Activated naive CD8-positive, alpha-beta T cell treated with anti-CD3 and anti-CD28 coated beads, Interleukin-2, amount 10 ng/mL, durations not matched to agents 7 days and 5 days (primary cell): ENCODE measurements around the gene FNIP2. TPM values are rescaled to one million over a fixed set of nuclear protein-coding genes. Genes with fewer than 3 reads are reported as not detected.
"Not testable (repeated sequence)": the region's sequence is repeated elsewhere in the genome, so short reads cannot be mapped to it uniquely, and the experiment has no call there.

Source experiments
- ATAC-seq: fragments of 150-1000 bp; cut with Tn5 transposase; one replicate; pipeline ENCODE4 v1.10.0; 2021; ENCODE audit warnings: low read depth, moderate library complexity
- POLR2A ChIA-PET: fragments of 350-600 bp; sonication (Branson Sonifier 250); formaldehyde crosslinking; loops from one replicate; lab custom pipeline; 2021; ENCODE audit warnings: antibody characterized with exemption; lab: Charles Lee
- DNase-seq: peaks from one replicate; pipeline ENCODE4 v3.0.0; 2021
- H3K27ac Mint-ChIP-seq: one replicate; pipeline ENCODE4 v1.8.0; 2022; ENCODE audit warnings: mild to moderate bottlenecking, mixed read lengths
- H3K27me3 Mint-ChIP-seq: one replicate; pipeline ENCODE4 v1.8.0; 2022; ENCODE audit warnings: mild to moderate bottlenecking, moderate library complexity, mixed read lengths
- H3K36me3 Mint-ChIP-seq: one replicate; pipeline ENCODE4 v1.8.0; 2021; ENCODE audit warnings: mild to moderate bottlenecking, mixed read lengths
- H3K4me1 Mint-ChIP-seq: one replicate; pipeline ENCODE4 v1.8.0; 2021; ENCODE audit warnings: mixed read lengths
- H3K4me3 Mint-ChIP-seq: one replicate; pipeline ENCODE4 v1.8.0; 2022; ENCODE audit warnings: mild to moderate bottlenecking, moderate library complexity, mixed read lengths
- H3K9me3 Mint-ChIP-seq: one replicate; pipeline ENCODE4 v1.8.0; 2021; ENCODE audit warnings: mixed read lengths
- total RNA-seq, 2 experiments: library from RNA; stranded (reverse); gene quantifications; one replicate each; pipeline ENCODE4 v1.2.3, GENCODE V29; 2021

FNIP2 gene
- total RNA-seq, 2 experiments from 2014 or later, result 15.3 to 15.7 TPM

DNA sequence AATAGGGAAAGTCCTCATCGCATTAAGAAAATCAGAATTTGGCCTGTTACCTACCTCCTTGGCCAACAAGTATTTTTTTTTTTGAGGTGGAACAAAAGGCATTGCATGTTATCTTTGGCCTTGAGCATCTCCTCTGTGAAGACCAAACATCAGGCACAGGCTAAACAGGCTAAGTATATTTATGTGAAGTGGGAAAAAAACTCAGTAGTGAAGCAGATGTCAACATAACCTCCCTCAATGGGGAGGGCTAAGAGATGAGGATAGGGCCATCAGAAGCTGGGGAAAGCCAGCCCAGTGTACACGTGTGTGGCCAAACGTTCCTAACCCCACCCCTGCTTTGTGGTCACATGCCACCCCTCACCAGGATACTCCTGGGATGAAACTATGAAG lies 102.5 kb downstream of the FNIP2 start:
- ATAC-seq (no peak), DNase-seq (no peak)
- no peak overlapping the region for H3K4me3 Mint-ChIP-seq
- POLR2A ChIA-PET, result interaction anchor here (0.7 kb wide), 1 partner anchor 472 kb away, joined by 3 read pairs; no protein-coding TSS in a partner anchor
- H3K27me3 Mint-ChIP-seq, result no peaks in the 10 kb centered on the region
- peaks cover 7% of the 10 kb centered on the region for H3K4me1 Mint-ChIP-seq
- H3K36me3 Mint-ChIP-seq, result peaks cover 16% of the 10 kb centered on the region
- no peak overlapping the region for H3K27ac Mint-ChIP-seq
- H3K9me3 Mint-ChIP-seq, result no peaks in the 10 kb centered on the region

DNA sequence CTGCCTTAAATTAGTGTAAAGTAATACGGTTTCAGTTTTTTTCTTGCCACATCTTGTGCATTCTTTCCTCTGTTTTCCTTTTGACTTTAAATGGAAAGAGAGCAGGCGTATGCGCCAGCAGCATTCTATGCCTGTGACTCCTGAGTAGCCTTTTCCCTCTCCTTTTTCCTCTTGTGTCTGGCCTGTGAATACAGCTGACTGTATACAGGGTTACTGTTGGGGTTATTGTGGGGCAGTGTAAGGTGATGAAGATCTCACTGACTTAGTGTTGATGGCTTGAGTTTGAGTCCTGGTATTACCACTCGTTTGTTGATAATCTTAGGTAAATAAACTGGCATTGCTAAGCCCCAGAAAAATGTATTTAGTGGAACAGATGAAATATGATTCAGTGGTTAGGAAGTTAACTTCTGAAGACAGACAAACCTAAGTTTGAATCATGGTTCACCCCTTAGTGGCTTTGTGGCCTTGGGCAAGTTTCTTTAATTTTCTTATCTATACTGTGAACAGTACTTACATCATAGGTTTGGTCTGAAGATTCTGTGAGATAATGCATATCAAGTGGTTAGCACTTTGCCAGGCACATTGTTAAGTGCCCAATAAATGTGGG lies 105.1 kb downstream of the FNIP2 start:
- DNase-seq (no peak), ATAC-seq (peak; percentile 58)
- H3K36me3 Mint-ChIP-seq, result peaks cover 35% of the 10 kb centered on the region
- H3K27me3 Mint-ChIP-seq, result no peaks in the 10 kb centered on the region
- peaks cover 7% of the 10 kb centered on the region for H3K4me1 Mint-ChIP-seq
- POLR2A ChIA-PET, result no interaction called here
- H3K4me3 Mint-ChIP-seq, result no peak overlapping the region
- peaks cover under 1% of the 10 kb centered on the region for H3K9me3 Mint-ChIP-seq
- no peak overlapping the region for H3K27ac Mint-ChIP-seq

DNA sequence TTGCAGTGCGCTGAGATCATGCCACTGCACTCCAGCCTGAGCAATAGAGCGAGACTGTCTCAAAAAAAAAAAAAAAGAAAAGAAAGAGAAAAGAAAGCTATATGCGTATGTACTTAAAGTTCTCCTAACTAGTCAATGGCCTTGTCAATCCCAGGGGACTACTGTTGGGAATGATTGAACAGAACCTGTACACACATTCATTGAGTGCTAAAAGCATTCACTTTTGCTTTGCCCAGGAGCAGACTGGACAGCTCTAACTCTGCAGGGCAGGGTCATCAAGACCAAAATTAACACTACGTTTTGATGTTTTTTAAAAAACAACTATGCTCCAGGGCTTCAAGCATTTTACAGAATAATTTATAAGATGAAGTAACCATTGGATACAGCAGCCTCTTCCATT lies 106.2 kb downstream of the FNIP2 start:
- H3K9me3 Mint-ChIP-seq, result peaks cover 10% of the 10 kb centered on the region
- H3K4me3 Mint-ChIP-seq, result no peak overlapping the region
- no peak for ATAC-seq
- H3K27me3 Mint-ChIP-seq, result no peaks in the 10 kb centered on the region
- DNase-seq, result no peak
- peaks cover 7% of the 10 kb centered on the region for H3K4me1 Mint-ChIP-seq
- H3K36me3 Mint-ChIP-seq, result peaks cover 38% of the 10 kb centered on the region
- H3K27ac Mint-ChIP-seq, result no peak overlapping the region
- POLR2A ChIA-PET, result no interaction called here

GRCh38 chr4:158875455-158875854 lies 106.6 kb downstream of the FNIP2 start:
- Mint-ChIP-seq H3K4me1 (peaks cover 7% of the 10 kb centered on the region), H3K4me3 (no peak overlapping the region), H3K36me3 (peaks cover 36% of the 10 kb centered on the region), H3K27me3 (no peaks in the 10 kb centered on the region), H3K9me3 (peaks cover 11% of the 10 kb centered on the region), H3K27ac (no peak overlapping the region)
- DNase-seq (no peak), ATAC-seq (no peak)
- POLR2A ChIA-PET, result no interaction called here

DNA sequence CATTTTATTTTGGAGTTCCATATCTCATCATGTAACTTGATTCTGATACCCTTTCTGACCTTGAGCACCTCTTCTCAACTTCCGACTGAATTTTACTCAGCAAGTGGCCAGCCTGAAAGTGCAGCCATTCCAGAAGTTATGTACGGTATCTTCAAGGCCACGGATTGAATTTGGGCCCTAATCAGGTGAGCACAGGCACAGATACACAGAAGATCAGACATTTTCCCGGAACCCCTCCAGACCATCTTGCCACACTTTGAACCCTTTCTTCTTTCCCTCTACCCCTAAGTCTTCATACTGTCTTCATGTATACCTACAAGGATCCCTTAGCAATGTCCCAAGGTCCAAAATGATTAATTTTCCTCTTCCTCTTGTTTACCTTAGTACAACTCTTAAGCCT lies 108.2 kb downstream of the FNIP2 start:
- no peak overlapping the region for H3K4me3 Mint-ChIP-seq
- no peaks in the 10 kb centered on the region for H3K27me3 Mint-ChIP-seq
- no peak overlapping the region for H3K27ac Mint-ChIP-seq
- H3K9me3 Mint-ChIP-seq, result peaks cover 11% of the 10 kb centered on the region
- no peak for ATAC-seq
- H3K4me1 Mint-ChIP-seq, result peaks cover 7% of the 10 kb centered on the region
- DNase-seq, result no peak
- POLR2A ChIA-PET, result no interaction called here
- peaks cover 41% of the 10 kb centered on the region for H3K36me3 Mint-ChIP-seq

DNA sequence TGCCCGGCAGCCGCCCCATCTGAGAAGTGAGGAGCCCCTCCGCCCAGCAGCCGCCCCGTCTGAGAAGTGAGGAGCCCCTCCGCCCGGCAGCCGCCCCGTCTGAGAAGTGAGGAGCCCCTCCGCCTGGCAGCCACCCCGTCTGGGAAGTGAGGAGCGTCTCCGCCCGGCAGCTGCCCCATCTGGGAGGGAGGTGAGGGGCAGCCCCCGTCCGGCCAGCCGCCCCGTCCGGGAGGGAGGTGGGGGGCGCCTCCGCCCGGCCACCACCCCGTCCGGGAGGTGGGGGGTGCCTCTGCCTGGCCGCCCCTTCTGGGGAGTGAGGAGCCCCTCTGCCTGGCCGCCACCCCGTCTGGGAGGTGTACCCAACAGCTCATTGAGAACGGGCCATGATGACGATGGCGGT lies 113.3 kb downstream of the FNIP2 start:
- H3K27me3 Mint-ChIP-seq, POLR2A ChIA-PET, H3K27ac Mint-ChIP-seq, H3K4me3 Mint-ChIP-seq, ATAC-seq, H3K4me1 Mint-ChIP-seq, DNase-seq: not testable (repeated sequence)
- peaks cover 38% of the 10 kb centered on the region for H3K36me3 Mint-ChIP-seq
- H3K9me3 Mint-ChIP-seq, result peaks cover 11% of the 10 kb centered on the region

GRCh38 chr4:158884280-158884679 lies 115.5 kb downstream of the FNIP2 start:
- H3K9me3 Mint-ChIP-seq, result peaks cover 6% of the 10 kb centered on the region
- no peaks in the 10 kb centered on the region for H3K27me3 Mint-ChIP-seq
- ATAC-seq (no peak), DNase-seq (no peak)
- H3K4me1 Mint-ChIP-seq, result no peaks in the 10 kb centered on the region
- H3K27ac Mint-ChIP-seq, result no peak overlapping the region
- POLR2A ChIA-PET, result no interaction called here
- no peak overlapping the region for H3K4me3 Mint-ChIP-seq
- H3K36me3 Mint-ChIP-seq, result peaks cover 24% of the 10 kb centered on the region

DNA sequence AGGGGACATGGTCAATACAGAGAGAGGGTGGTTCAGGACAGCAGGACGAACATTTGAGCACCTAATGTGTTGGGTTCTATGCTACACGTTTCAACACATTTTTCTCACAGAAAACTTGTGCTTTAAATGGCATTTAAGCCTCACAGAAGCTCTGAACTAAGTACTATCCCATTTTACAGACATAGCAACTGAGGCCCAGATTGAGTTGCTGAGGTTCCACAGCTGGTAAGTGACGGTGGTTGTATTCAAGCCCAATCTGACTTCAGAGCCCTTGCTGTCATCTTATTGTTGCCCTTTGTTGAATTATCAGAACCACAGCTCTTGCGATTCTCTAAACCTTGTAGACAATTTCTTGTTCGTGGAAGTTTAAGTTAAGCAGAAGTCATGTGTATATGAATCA lies 116.7 kb downstream of the FNIP2 start:
- POLR2A ChIA-PET, result no interaction called here

DNA sequence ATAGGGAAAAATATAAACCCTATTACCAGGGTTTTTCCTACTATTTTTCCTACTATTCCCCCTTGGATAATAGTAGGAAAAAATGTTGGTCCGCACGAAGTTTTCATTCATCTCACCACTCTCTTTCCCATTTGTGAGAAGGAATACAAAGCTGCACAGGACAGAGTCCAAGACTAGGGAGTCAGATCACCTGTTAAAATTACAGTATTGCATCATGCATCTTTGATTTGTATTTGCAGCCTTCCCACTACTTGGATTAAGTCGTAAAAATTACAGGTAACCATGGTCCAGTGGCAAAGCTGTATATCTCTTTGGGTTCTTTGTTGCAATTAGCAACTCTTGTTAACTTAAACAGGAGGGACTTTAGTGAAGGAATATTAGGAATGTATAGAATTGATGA lies 121.5 kb downstream of the FNIP2 start:
- no peak overlapping the region for H3K4me3 Mint-ChIP-seq
- no peak for DNase-seq
- peaks cover 15% of the 10 kb centered on the region for H3K36me3 Mint-ChIP-seq
- POLR2A ChIA-PET, result no interaction called here
- ATAC-seq, result no peak
- H3K9me3 Mint-ChIP-seq, result no peaks in the 10 kb centered on the region
- H3K27ac Mint-ChIP-seq, result no peak overlapping the region
- no peaks in the 10 kb centered on the region for H3K27me3 Mint-ChIP-seq
- H3K4me1 Mint-ChIP-seq, result no peaks in the 10 kb centered on the region

More for the DNA sequence above, 116.7 kb downstream of the FNIP2 start:
- peaks cover 24% of the 10 kb centered on the region for H3K36me3 Mint-ChIP-seq
- H3K27me3 Mint-ChIP-seq, result no peaks in the 10 kb centered on the region
- no peaks in the 10 kb centered on the region for H3K4me1 Mint-ChIP-seq
- H3K4me3 Mint-ChIP-seq, result no peak overlapping the region
- H3K9me3 Mint-ChIP-seq, result no peaks in the 10 kb centered on the region
- DNase-seq, result no peak
- no peak overlapping the region for H3K27ac Mint-ChIP-seq
- ATAC-seq, result no peak

GRCh38 chr4:158891256-158891655 lies 122.4 kb downstream of the FNIP2 start:
- Mint-ChIP-seq H3K4me3 (no peak overlapping the region), H3K36me3 (peaks cover 17% of the 10 kb centered on the region), H3K27me3 (no peaks in the 10 kb centered on the region), H3K9me3 (no peaks in the 10 kb centered on the region), H3K4me1 (no peaks in the 10 kb centered on the region), H3K27ac (no peak overlapping the region)
- DNase-seq (no peak), ATAC-seq (no peak)
- POLR2A ChIA-PET, result no interaction called here

GRCh38 chr4:158894826-158895225 lies 126.0 kb downstream of the FNIP2 start:
- DNase-seq, result no peak
- H3K9me3 Mint-ChIP-seq, result peaks cover 1% of the 10 kb centered on the region
- no peaks in the 10 kb centered on the region for H3K27me3 Mint-ChIP-seq
- no peak for ATAC-seq
- POLR2A ChIA-PET, result no interaction called here
- no peak overlapping the region for H3K27ac Mint-ChIP-seq
- peaks cover 30% of the 10 kb centered on the region for H3K36me3 Mint-ChIP-seq
- no peaks in the 10 kb centered on the region for H3K4me1 Mint-ChIP-seq
- no peak overlapping the region for H3K4me3 Mint-ChIP-seq

DNA sequence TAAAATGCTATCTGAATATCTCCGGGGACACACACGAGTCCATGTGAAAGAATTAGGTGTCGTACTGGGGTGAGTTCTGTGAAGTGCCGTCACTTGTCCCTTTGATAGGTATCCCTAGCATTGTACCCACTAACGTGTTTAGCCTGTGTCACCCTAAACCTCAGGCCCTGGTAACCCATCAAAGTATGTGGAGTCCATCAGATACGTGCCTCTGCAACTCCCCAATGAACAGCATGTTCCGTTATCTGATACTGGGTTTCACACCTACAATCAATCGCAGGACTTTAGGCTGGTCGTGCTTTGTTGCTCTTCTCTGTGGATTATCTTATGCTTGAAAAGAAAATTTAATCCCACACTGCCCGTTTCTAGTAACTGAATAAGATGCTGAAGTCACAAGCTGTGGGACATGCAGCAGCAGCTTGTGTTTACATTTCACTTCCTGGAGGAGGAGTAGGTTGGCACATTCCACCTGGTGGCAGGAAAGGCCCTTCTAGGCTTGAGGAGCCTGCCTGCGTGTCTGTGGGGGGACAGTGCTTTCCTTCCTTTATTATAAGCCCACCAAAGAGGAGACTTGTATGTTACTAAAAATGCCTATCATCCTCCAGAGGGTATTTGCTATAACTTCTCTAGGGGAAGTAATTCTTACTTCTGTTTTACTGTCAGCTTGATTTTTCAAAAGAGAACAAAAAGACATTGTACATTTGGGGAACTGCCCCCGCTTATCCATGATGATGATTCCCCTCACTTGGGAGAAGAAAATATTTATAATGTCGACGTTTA lies 127.2 kb downstream of the FNIP2 start:
- no peaks in the 10 kb centered on the region for H3K4me1 Mint-ChIP-seq
- POLR2A ChIA-PET, result no interaction called here
- H3K36me3 Mint-ChIP-seq, result peaks cover 34% of the 10 kb centered on the region
- H3K27ac Mint-ChIP-seq, result no peak overlapping the region
- peaks cover 7% of the 10 kb centered on the region for H3K9me3 Mint-ChIP-seq
- no peaks in the 10 kb centered on the region for H3K27me3 Mint-ChIP-seq
- no peak for ATAC-seq
- DNase-seq, result no peak
- no peak overlapping the region for H3K4me3 Mint-ChIP-seq

GRCh38 chr4:158896577-158897238 lies 127.9 kb downstream of the FNIP2 start:
- DNase-seq, POLR2A ChIA-PET, H3K27ac Mint-ChIP-seq, H3K9me3 Mint-ChIP-seq, H3K4me3 Mint-ChIP-seq, ATAC-seq, H3K27me3 Mint-ChIP-seq, H3K4me1 Mint-ChIP-seq: not testable (repeated sequence)
- H3K36me3 Mint-ChIP-seq, result peaks cover 38% of the 10 kb centered on the region

DNA sequence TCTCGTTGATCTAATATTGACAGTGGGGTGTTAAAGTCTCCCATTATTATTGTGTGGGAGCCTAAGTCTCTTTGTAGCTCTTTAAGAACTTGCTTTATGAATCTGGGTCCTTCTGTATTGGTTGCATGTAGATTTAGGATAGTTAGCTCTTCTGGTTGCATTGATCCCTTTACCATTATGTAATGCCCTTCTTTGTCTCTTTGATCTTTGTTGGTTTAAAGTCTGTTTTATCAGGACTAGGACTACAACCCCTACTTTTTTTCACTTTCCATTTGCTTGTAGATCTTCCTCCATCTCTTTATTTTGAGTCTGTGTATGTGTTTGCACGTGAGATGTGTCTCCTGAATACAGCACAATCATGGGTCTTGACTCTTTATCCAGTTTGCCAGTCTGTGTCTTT lies 131.6 kb downstream of the FNIP2 start:
- H3K4me3 Mint-ChIP-seq, H3K27me3 Mint-ChIP-seq, H3K27ac Mint-ChIP-seq, H3K9me3 Mint-ChIP-seq, H3K4me1 Mint-ChIP-seq, DNase-seq, ATAC-seq, POLR2A ChIA-PET: not testable (repeated sequence)
- H3K36me3 Mint-ChIP-seq, result peaks cover 54% of the 10 kb centered on the region
